SK-N-SH treated with all-trans-retinoic acid at 6 μM for 48 hours (cell line): ENCODE results near the gene GPR152.

Experiments
- ATAC-seq: fragments of 200-7000 bp; cut with Tn5 transposase; 3 replicates; pipeline ENCODE4 v1.9.1; 2020; ENCODE audit warnings: mild to moderate bottlenecking, moderate library complexity
- ARNTL ChIP-seq: fragments of 450-650 bp; formaldehyde crosslinking; IDR thresholded peaks from 2 replicates; pipeline ENCODE4 v1.5.0; 2020; ENCODE audit warnings: low read depth, mild to moderate bottlenecking, moderate library complexity, borderline replicate concordance
- BACH2 ChIP-seq: fragments of 250-450 bp; sonication (Bioruptor Pico); IDR thresholded peaks from 2 replicates; pipeline ENCODE4 v1.9.0; 2021; ENCODE audit warnings: mild to moderate bottlenecking, borderline replicate concordance
- CSDC2 ChIP-seq: fragments of 250-450 bp; sonication (Bioruptor Pico); IDR thresholded peaks from 2 replicates; pipeline ENCODE4 v1.5.0; 2020; ENCODE audit warnings: mild to moderate bottlenecking, moderate library complexity
- ESRRG ChIP-seq: fragments of 250-450 bp; sonication (Bioruptor Pico); IDR thresholded peaks from 2 replicates; pipeline ENCODE4 v1.6.1; 2021; ENCODE audit warnings: mild to moderate bottlenecking
- GLIS3 ChIP-seq: fragments of 250-450 bp; sonication (Bioruptor Pico); IDR thresholded peaks from 2 replicates; pipeline ENCODE4 v1.5.0; 2020; ENCODE audit warnings: mild to moderate bottlenecking, moderate library complexity
- ISL1 ChIP-seq: fragments of 250-450 bp; sonication (Bioruptor Pico); IDR thresholded peaks from 2 replicates; pipeline ENCODE4 v2.1.2; 2022; ENCODE audit warnings: mild to moderate bottlenecking, moderate library complexity
- OSR1 ChIP-seq: fragments of 250-450 bp; sonication (Bioruptor Pico); IDR thresholded peaks from 2 replicates; pipeline ENCODE4 v1.8.0; 2022; ENCODE audit warnings: moderate library complexity, mild to moderate bottlenecking, inconsistent platforms
- PPARA ChIP-seq: fragments of 250-450 bp; sonication (Bioruptor Pico); IDR thresholded peaks from 2 replicates; pipeline ENCODE4 v1.5.0; 2020; ENCODE audit warnings: mild to moderate bottlenecking, borderline replicate concordance
- RARB ChIP-seq: fragments of 250-450 bp; sonication (Bioruptor Pico); IDR thresholded peaks from 2 replicates; pipeline ENCODE4 v1.8.0; 2021; ENCODE audit warnings: mild to moderate bottlenecking, moderate library complexity
- SNAI2 ChIP-seq: fragments of 250-450 bp; sonication (Bioruptor Pico); IDR thresholded peaks from 2 replicates; pipeline ENCODE4 v1.5.0; 2020; ENCODE audit warnings: mild to moderate bottlenecking, moderate library complexity
- TCF4 ChIP-seq: fragments of 250-450 bp; sonication (Bioruptor Pico); IDR thresholded peaks from 2 replicates; pipeline ENCODE4 v1.8.0; 2021; ENCODE audit warnings: mild to moderate bottlenecking, moderate library complexity, borderline replicate concordance
- TOX ChIP-seq: fragments of 250-450 bp; sonication (Bioruptor Pico); IDR thresholded peaks from 2 replicates; pipeline ENCODE4 v1.8.0; 2021; ENCODE audit warnings: mild to moderate bottlenecking, moderate library complexity, borderline replicate concordance
- ZC3H10 ChIP-seq: fragments of 250-450 bp; sonication (Bioruptor Pico); IDR thresholded peaks from 2 replicates; pipeline ENCODE4 v1.5.1; 2021; ENCODE audit warnings: mild to moderate bottlenecking, moderate library complexity
- ZFP3 ChIP-seq: fragments of 250-450 bp; sonication (Bioruptor Pico); IDR thresholded peaks from 2 replicates; pipeline ENCODE4 v1.5.0; 2020; ENCODE audit warnings: mild to moderate bottlenecking, moderate library complexity
- ZFP30 ChIP-seq: fragments of 450-650 bp; formaldehyde crosslinking; IDR thresholded peaks from 2 replicates; pipeline ENCODE4 v1.5.0; 2022; ENCODE audit warnings: mild to moderate bottlenecking, moderate library complexity
- ZNF565 ChIP-seq: fragments of 450-650 bp; formaldehyde crosslinking; conservative IDR thresholded peaks from 2 replicates; pipeline ENCODE4 v1.5.0; 2020; ENCODE audit warnings: low read depth, mild to moderate bottlenecking, moderate library complexity
- ZNF70 ChIP-seq: fragments of 450-650 bp; formaldehyde crosslinking; IDR thresholded peaks from 2 replicates; pipeline ENCODE4 v1.5.0; 2020; ENCODE audit warnings: mild to moderate bottlenecking, moderate library complexity
- ZNF8 ChIP-seq: fragments of 450-650 bp; formaldehyde crosslinking; IDR thresholded peaks from 2 replicates; pipeline ENCODE4 v1.5.0; 2020; ENCODE audit warnings: mild to moderate bottlenecking, moderate library complexity
- TF ChIP-seq, protein P1 (sequence below): fragments of 250-450 bp; sonication (Bioruptor Pico); IDR thresholded peaks from 2 replicates; pipeline ENCODE4 v1.5.1; 2020; ENCODE audit warnings: low read depth, mild to moderate bottlenecking, moderate library complexity
- TF ChIP-seq, protein P2 (sequence below): fragments of 250-450 bp; sonication (Bioruptor Pico); IDR thresholded peaks from 2 replicates; pipeline ENCODE4 v1.5.0; 2020; ENCODE audit warnings: mild to moderate bottlenecking, moderate library complexity
- TF ChIP-seq, protein P3 (sequence below): fragments of 250-450 bp; sonication (Bioruptor Pico); IDR thresholded peaks from 2 replicates; pipeline ENCODE4 v1.8.0; 2021; ENCODE audit warnings: low read depth, mild to moderate bottlenecking, moderate library complexity, borderline replicate concordance
- TF ChIP-seq, protein P4 (sequence below): fragments of 250-450 bp; sonication (Bioruptor Pico); IDR thresholded peaks from 2 replicates; pipeline ENCODE4 v1.5.1; 2021; ENCODE audit warnings: mild to moderate bottlenecking, moderate library complexity

GPR152 gene

DNA sequence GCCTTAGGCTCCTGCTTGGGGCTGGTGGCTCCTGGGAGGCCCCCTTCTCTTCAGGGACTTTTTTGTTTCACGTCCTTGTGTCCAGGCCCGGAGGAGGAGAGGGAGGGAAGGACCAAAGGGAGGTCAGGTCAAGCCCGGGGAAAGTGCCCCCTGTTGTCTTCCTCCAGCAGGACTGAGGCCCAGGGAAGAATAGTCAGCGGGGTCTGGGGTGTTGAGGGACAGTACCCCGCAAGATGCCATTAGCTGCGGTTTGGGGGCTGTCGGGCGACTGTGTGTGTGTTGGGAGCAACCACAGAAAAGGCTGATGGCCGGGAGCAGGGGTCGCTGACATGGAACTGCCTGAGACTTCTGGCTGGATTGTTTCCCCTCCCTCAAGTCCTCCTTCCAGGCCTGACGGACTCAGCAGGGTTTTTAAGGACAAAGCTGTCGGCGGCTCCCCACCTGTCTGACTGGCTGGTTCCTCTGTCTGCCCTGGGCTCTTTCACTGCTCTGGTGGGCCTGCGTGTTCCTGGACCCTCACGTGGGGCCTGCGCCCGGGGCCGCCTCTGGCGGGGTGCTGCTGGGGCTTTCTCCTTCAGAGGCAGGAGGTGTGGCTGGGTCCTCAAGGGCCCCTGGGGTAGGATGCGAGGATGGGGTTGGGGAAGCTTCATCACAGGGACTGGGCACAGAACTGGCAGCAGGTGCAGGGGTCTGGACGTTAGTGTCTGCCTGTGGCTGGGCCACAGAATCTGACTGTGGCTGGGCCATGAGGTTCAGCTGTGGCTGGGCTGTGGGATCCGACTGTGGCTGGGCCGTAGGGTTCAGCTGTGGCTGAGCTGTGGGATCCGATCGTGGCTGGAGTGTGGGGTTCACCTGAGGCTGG, 1.5 kb downstream of the GPR152 start:
- TF ChIP-seq RARB (CRISPR knock-in tag), result no peak
- TF ChIP-seq TOX, result no peak
- TF ChIP-seq ESRRG (CRISPR knock-in tag), result no peak
- no peak for TF ChIP-seq ZFP30 (CRISPR knock-in tag)
- no peak for TF ChIP-seq ZFP3 (CRISPR knock-in tag)
- no peak for TF ChIP-seq SNAI2 (CRISPR knock-in tag)
- no peak for TF ChIP-seq ZNF565 (CRISPR knock-in tag)
- no peak for TF ChIP-seq BACH2 (CRISPR knock-in tag)
- TF ChIP-seq ZC3H10 (CRISPR knock-in tag), result no peak
- no peak for TF ChIP-seq TCF4 (CRISPR knock-in tag)
- TF ChIP-seq, protein P1, sequence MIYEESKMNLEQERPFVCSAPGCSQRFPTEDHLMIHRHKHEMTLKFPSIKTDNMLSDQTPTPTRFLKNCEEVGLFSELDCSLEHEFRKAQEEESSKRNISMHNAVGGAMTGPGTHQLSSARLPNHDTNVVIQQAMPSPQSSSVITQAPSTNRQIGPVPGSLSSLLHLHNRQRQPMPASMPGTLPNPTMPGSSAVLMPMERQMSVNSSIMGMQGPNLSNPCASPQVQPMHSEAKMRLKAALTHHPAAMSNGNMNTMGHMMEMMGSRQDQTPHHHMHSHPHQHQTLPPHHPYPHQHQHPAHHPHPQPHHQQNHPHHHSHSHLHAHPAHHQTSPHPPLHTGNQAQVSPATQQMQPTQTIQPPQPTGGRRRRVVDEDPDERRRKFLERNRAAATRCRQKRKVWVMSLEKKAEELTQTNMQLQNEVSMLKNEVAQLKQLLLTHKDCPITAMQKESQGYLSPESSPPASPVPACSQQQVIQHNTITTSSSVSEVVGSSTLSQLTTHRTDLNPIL, result no peak
- TF ChIP-seq PPARA (CRISPR knock-in tag), result no peak
- TF ChIP-seq ZNF8 (CRISPR knock-in tag), result no peak
- TF ChIP-seq, protein P2, sequence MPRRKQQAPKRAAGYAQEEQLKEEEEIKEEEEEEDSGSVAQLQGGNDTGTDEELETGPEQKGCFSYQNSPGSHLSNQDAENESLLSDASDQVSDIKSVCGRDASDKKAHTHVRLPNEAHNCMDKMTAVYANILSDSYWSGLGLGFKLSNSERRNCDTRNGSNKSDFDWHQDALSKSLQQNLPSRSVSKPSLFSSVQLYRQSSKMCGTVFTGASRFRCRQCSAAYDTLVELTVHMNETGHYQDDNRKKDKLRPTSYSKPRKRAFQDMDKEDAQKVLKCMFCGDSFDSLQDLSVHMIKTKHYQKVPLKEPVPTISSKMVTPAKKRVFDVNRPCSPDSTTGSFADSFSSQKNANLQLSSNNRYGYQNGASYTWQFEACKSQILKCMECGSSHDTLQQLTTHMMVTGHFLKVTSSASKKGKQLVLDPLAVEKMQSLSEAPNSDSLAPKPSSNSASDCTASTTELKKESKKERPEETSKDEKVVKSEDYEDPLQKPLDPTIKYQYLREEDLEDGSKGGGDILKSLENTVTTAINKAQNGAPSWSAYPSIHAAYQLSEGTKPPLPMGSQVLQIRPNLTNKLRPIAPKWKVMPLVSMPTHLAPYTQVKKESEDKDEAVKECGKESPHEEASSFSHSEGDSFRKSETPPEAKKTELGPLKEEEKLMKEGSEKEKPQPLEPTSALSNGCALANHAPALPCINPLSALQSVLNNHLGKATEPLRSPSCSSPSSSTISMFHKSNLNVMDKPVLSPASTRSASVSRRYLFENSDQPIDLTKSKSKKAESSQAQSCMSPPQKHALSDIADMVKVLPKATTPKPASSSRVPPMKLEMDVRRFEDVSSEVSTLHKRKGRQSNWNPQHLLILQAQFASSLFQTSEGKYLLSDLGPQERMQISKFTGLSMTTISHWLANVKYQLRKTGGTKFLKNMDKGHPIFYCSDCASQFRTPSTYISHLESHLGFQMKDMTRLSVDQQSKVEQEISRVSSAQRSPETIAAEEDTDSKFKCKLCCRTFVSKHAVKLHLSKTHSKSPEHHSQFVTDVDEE (CRISPR knock-in tag), result no peak
- TF ChIP-seq ZNF70 (CRISPR knock-in tag), result no peak
- no peak for TF ChIP-seq ARNTL
- no peak for TF ChIP-seq OSR1 (CRISPR knock-in tag)
- TF ChIP-seq, protein P3, sequence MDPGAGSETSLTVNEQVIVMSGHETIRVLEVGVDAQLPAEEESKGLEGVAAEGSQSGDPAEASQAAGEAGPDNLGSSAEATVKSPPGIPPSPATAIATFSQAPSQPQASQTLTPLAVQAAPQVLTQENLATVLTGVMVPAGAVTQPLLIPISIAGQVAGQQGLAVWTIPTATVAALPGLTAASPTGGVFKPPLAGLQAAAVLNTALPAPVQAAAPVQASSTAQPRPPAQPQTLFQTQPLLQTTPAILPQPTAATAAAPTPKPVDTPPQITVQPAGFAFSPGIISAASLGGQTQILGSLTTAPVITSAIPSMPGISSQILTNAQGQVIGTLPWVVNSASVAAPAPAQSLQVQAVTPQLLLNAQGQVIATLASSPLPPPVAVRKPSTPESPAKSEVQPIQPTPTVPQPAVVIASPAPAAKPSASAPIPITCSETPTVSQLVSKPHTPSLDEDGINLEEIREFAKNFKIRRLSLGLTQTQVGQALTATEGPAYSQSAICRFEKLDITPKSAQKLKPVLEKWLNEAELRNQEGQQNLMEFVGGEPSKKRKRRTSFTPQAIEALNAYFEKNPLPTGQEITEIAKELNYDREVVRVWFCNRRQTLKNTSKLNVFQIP (CRISPR knock-in tag), result no peak
- no peak for TF ChIP-seq CSDC2 (CRISPR knock-in tag)
- TF ChIP-seq GLIS3, result no peak
- ATAC-seq, result no peak

DNA sequence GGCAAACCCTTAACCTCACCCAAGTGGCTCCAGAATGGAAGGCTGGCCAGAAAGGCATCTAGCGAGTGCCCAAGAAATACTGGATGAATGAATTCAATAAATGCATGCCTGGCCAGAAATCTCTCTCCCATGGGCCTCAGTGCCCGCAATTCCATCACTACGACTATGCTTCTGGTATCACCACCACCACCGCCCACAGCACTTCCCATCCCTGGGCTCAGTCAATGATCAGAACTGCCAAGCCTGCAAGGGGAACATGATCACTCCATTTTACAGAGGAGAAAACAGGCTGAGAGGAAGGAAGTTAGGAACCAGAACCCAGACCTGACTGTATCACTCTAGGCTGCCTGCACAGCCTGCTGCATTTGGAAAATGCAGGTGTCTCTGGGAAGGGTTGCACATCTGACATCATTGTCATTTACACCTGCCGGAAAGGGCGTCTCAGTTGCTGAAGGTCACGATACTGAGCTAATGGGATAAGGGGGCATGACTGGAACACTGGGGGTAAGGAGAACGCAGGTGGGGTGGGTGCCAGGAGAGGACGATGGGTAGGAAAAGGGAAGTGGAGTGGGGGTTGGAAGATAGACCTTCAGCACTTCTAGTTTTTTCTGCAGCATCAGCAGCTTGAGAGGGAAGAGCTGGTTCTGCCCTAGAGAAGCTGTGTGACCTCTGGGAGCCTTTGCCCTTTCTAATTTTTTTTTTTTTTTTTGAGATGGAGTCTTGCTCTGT, 3.2 kb downstream of the GPR152 start:
- ATAC-seq, result no peak
- TF ChIP-seq ESRRG (CRISPR knock-in tag) (no peak), RARB (CRISPR knock-in tag) (no peak), PPARA (CRISPR knock-in tag) (no peak), ISL1 (CRISPR knock-in tag) (no peak), BACH2 (CRISPR knock-in tag) (no peak), GLIS3 (no peak)
- TF ChIP-seq, protein P4, sequence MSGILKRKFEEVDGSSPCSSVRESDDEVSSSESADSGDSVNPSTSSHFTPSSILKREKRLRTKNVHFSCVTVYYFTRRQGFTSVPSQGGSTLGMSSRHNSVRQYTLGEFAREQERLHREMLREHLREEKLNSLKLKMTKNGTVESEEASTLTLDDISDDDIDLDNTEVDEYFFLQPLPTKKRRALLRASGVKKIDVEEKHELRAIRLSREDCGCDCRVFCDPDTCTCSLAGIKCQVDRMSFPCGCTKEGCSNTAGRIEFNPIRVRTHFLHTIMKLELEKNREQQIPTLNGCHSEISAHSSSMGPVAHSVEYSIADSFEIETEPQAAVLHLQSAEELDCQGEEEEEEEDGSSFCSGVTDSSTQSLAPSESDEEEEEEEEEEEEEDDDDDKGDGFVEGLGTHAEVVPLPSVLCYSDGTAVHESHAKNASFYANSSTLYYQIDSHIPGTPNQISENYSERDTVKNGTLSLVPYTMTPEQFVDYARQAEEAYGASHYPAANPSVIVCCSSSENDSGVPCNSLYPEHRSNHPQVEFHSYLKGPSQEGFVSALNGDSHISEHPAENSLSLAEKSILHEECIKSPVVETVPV (CRISPR knock-in tag), result no peak
- TF ChIP-seq, protein P2 (CRISPR knock-in tag), result no peak
